HEK293 (cell line): ENCODE results near the gene PPARA.

Experiments used
- CTCF ChIA-PET: fragments of 350-600 bp; formaldehyde crosslinking; extraction: SDS; loops from one replicate; lab custom pipeline; 2021; ENCODE audit warnings: antibody characterized with exemption; lab: Yijun Ruan, JAX
- POLR2A ChIA-PET: fragments of 300-600 bp; formaldehyde crosslinking; extraction: SDS; loops from one replicate; lab custom pipeline; 2020; ENCODE audit warnings: antibody characterized with exemption, inconsistent platforms; lab: Yijun Ruan, JAX
- H3K27ac ChIP-seq: fragments of 200-500 bp; sonication (Bioruptor generic); 2 replicates; pipeline ENCODE4 v1.5.1; 2014; ENCODE audit warnings: low read depth, low read length, control low read depth, inconsistent platforms; ENCODE audit errors: extremely low read depth
- H3K36me3 ChIP-seq, 2 experiments: fragments of 200-500 bp in 1 of 2; sonication (Bioruptor generic) in 1 of 2; 1 replicate in 1 of 2; 2 replicates in 1 of 2; pipeline ENCODE4 v1.5.1; 2014 to 2017; ENCODE audit warnings: inconsistent platforms in 2 of 2, low read length in 2 of 2; ENCODE audit not compliant: control insufficient read depth in 2 of 2, insufficient read depth in 1 of 2
- H3K4me1 ChIP-seq: fragments of 200-500 bp; sonication (Bioruptor generic); 2 replicates; pipeline ENCODE4 v1.5.1; 2014; ENCODE audit warnings: mild to moderate bottlenecking, low read length, inconsistent platforms; ENCODE audit not compliant: control insufficient read depth, insufficient read depth
- H3K4me3 ChIP-seq: 2 replicates; pipeline ENCODE4 v1.5.1; 2011; ENCODE audit warnings: low read depth, mild to moderate bottlenecking, control low read depth, low read length, moderate library complexity
- H3K9me3 ChIP-seq: fragments of 200-500 bp; sonication (Bioruptor generic); 2 replicates; pipeline ENCODE4 v1.5.1; 2014; ENCODE audit warnings: low read depth, low read length, inconsistent platforms; ENCODE audit not compliant: control insufficient read depth, insufficient read depth
- FEZF1 ChIP-seq: fragments of 450-650 bp; formaldehyde crosslinking; IDR thresholded peaks from 2 replicates; pipeline ENCODE4 v1.5.1; 2016; ENCODE audit warnings: missing biosample characterization, missing genetic modification characterization
- GLIS1 ChIP-seq: fragments of 450-650 bp; formaldehyde crosslinking; IDR thresholded peaks from 2 replicates; pipeline ENCODE4 v1.5.1; 2016; ENCODE audit warnings: missing biosample characterization, missing genetic modification characterization
- HOXD13 ChIP-seq: sonication (generic); formaldehyde crosslinking; IDR thresholded peaks from 2 replicates; pipeline ENCODE4 v1.8.0; 2022; ENCODE audit warnings: missing genetic modification reagents, borderline replicate concordance
- KLF1 ChIP-seq: fragments of 450-650 bp; formaldehyde crosslinking; IDR thresholded peaks from 2 replicates; pipeline ENCODE4 v1.5.1; 2016; ENCODE audit warnings: missing biosample characterization, missing genetic modification characterization
- KLF8 ChIP-seq: fragments of 450-650 bp; formaldehyde crosslinking; IDR thresholded peaks from 2 replicates; pipeline ENCODE4 v1.5.1; 2016; ENCODE audit warnings: missing biosample characterization, missing genetic modification characterization
- PRDM10 ChIP-seq: fragments of 450-650 bp; formaldehyde crosslinking; IDR thresholded peaks from 2 replicates; pipeline ENCODE4 v1.5.1; 2016; ENCODE audit warnings: missing biosample characterization, missing genetic modification characterization
- ZBTB8A ChIP-seq: fragments of 450-650 bp; formaldehyde crosslinking; IDR thresholded peaks from 2 replicates; pipeline ENCODE4 v1.5.1; 2016; ENCODE audit warnings: missing biosample characterization, missing genetic modification characterization
- ZFHX2 ChIP-seq: fragments of 450-650 bp; formaldehyde crosslinking; conservative IDR thresholded peaks from 2 replicates; pipeline ENCODE4 v1.5.1; 2016; ENCODE audit warnings: missing biosample characterization, missing genetic modification characterization
- ZFP69B ChIP-seq: fragments of 450-650 bp; formaldehyde crosslinking; IDR thresholded peaks from 2 replicates; pipeline ENCODE4 v1.5.1; 2016; ENCODE audit warnings: missing biosample characterization, missing genetic modification characterization
- ZIC2 ChIP-seq: fragments of 450-650 bp; formaldehyde crosslinking; IDR thresholded peaks from 2 replicates; pipeline ENCODE4 v1.5.1; 2016; ENCODE audit warnings: missing biosample characterization, missing genetic modification characterization
- ZNF112 ChIP-seq: fragments of 450-650 bp; formaldehyde crosslinking; IDR thresholded peaks from 2 replicates; pipeline ENCODE4 v1.5.0; 2017; ENCODE audit warnings: missing biosample characterization, missing genetic modification characterization
- ZNF146 ChIP-seq: fragments of 450-650 bp; formaldehyde crosslinking; IDR thresholded peaks from 2 replicates; pipeline ENCODE4 v1.5.1; 2016; ENCODE audit warnings: missing biosample characterization, missing genetic modification characterization
- ZNF175 ChIP-seq: fragments of 450-650 bp; formaldehyde crosslinking; IDR thresholded peaks from 2 replicates; pipeline ENCODE4 v1.5.1; 2016; ENCODE audit warnings: missing biosample characterization, missing genetic modification characterization
- ZNF184 ChIP-seq: fragments of 450-650 bp; IDR thresholded peaks from 2 replicates; pipeline ENCODE4 v1.5.1; 2018; ENCODE audit warnings: missing biosample characterization, mild to moderate bottlenecking, missing genetic modification characterization
- ZNF214 ChIP-seq: fragments of 450-650 bp; formaldehyde crosslinking; IDR thresholded peaks from 2 replicates; pipeline ENCODE4 v1.5.1; 2017; ENCODE audit warnings: missing biosample characterization, mild to moderate bottlenecking, missing genetic modification characterization, borderline replicate concordance
- ZNF239 ChIP-seq: fragments of 450-650 bp; formaldehyde crosslinking; IDR thresholded peaks from 2 replicates; pipeline ENCODE4 v1.5.1; 2016; ENCODE audit warnings: missing biosample characterization, missing genetic modification characterization
- ZNF341 ChIP-seq: fragments of 450-650 bp; formaldehyde crosslinking; IDR thresholded peaks from 2 replicates; pipeline ENCODE4; 2016; ENCODE audit warnings: low read depth, missing biosample characterization, missing genetic modification characterization
- ZNF366 ChIP-seq: fragments of 450-650 bp; formaldehyde crosslinking; conservative IDR thresholded peaks from 2 replicates; pipeline ENCODE4 v1.5.1; 2016; ENCODE audit warnings: missing biosample characterization, missing genetic modification characterization
- ZNF624 ChIP-seq: fragments of 450-650 bp; formaldehyde crosslinking; IDR thresholded peaks from 2 replicates; pipeline ENCODE4 v1.5.1; 2017; ENCODE audit warnings: missing biosample characterization, missing genetic modification characterization
- ZNF660 ChIP-seq: fragments of 450-650 bp; IDR thresholded peaks from 2 replicates; pipeline ENCODE4 v1.5.1; 2018; ENCODE audit warnings: missing biosample characterization, mild to moderate bottlenecking, missing genetic modification characterization
- TF ChIP-seq, protein P1 (sequence below): fragments of 450-650 bp; formaldehyde crosslinking; IDR thresholded peaks from 2 replicates; pipeline ENCODE4 v1.5.1; 2016; ENCODE audit warnings: missing biosample characterization, missing genetic modification characterization
- TF ChIP-seq, protein P2 (sequence below): fragments of 450-650 bp; formaldehyde crosslinking; IDR thresholded peaks from 2 replicates; pipeline ENCODE4 v1.5.0; 2017; ENCODE audit warnings: missing biosample characterization, missing genetic modification characterization, borderline replicate concordance
- TF ChIP-seq, protein P3 (sequence below): fragments of 450-650 bp; formaldehyde crosslinking; IDR thresholded peaks from 2 replicates; pipeline ENCODE4 v1.5.1; 2017; ENCODE audit warnings: missing biosample characterization, missing genetic modification characterization

Gene PPARA

GRCh38 chr22:46107089-46107664 lies 43.1 kb upstream of the PPARA start:
- 0 out of 2 replicates have a peak, but pooled peaks have one; percentile 15 for TF ChIP-seq FEZF1
- no peak for TF ChIP-seq KLF1
- peak; percentile 12; the same call in 1 of the 2 replicates for TF ChIP-seq ZBTB8A (tag by site-specific recombination)
- TF ChIP-seq, all 188 proteins: peak for 2
- no peaks in the 10 kb centered on the region for H3K9me3 ChIP-seq
- H3K27ac ChIP-seq = no peak overlapping the region
- CTCF ChIA-PET = interaction anchor here (0.7 to 1.6 kb wide), 2 partner anchors 101 to 212 kb away, joined by 4 to 11 read pairs; no protein-coding TSS in a partner anchor
- no peak overlapping the region for H3K4me3 ChIP-seq
- POLR2A ChIA-PET = interaction anchor here (1.1 to 1.5 kb wide), 2 partner anchors 30 to 101 kb away, joined by 3 to 4 read pairs; no protein-coding TSS in a partner anchor
- peaks cover 0 to 14% of the 10 kb centered on the region in 2 experiments; a peak in 1 of 3 replicates for H3K36me3 ChIP-seq
- H3K4me1 ChIP-seq = no peaks in the 10 kb centered on the region

- Histone ChIP-seq H3K36me3 (peaks cover 0 to 14% of the 10 kb centered on the region in 2 experiments; a peak in 1 of 3 replicates), H3K4me1 (no peaks in the 10 kb centered on the region), H3K4me3 (no peak overlapping the region), H3K9me3 (no peaks in the 10 kb centered on the region), H3K27ac (no peak overlapping the region)
- ChIA-PET CTCF (interaction anchor here (1.6 kb wide), 1 partner anchor 102 kb away, joined by 11 read pairs; no protein-coding TSS in a partner anchor), POLR2A (interaction anchor here (1.5 kb wide), 1 partner anchor 102 kb away, joined by 4 read pairs; no protein-coding TSS in a partner anchor)
- TF ChIP-seq, protein P1, sequence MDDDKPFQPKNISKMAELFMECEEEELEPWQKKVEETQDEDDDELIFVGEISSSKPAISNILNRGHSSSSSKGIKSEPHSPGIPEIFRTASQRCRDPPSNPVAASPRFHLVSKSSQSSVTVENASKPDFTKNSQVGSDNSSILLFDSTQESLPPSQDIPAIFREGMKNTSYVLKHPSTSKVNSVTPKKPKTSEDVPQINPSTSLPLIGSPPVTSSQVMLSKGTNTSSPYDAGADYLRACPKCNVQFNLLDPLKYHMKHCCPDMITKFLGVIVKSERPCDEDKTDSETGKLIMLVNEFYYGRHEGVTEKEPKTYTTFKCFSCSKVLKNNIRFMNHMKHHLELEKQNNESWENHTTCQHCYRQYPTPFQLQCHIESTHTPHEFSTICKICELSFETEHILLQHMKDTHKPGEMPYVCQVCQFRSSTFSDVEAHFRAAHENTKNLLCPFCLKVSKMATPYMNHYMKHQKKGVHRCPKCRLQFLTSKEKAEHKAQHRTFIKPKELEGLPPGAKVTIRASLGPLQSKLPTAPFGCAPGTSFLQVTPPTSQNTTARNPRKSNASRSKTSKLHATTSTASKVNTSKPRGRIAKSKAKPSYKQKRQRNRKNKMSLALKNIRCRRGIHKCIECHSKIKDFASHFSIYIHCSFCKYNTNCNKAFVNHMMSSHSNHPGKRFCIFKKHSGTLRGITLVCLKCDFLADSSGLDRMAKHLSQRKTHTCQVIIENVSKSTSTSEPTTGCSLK (tag by site-specific recombination) = no peak
- TF ChIP-seq ZNF214 (tag by site-specific recombination) (no peak), ZFP69B (tag by site-specific recombination) (no peak), ZFHX2 (tag by site-specific recombination) (peak; percentile 18; the same call in 1 of the 2 replicates), ZNF341 (0 out of 2 replicates have a peak, but pooled peaks have one; percentile 30), ZNF112 (tag by site-specific recombination) (no peak), HOXD13 (CRISPR knock-in tag) (no peak), ZBTB8A (tag by site-specific recombination) (peak; percentile 29; the same call in 1 of the 2 replicates), GLIS1 (tag by site-specific recombination) (peak; percentile 21; the same call in 1 of the 2 replicates), ZNF366 (tag by site-specific recombination) (no peak), ZIC2 (tag by site-specific recombination) (peak; percentile 97), ZNF184 (tag by site-specific recombination) (no peak), PRDM10 (tag by site-specific recombination) (peak; percentile 37; the same call in 1 of the 2 replicates), ZNF146 (tag by site-specific recombination) (no peak), KLF8 (tag by site-specific recombination) (peak; percentile 33; the same call in 1 of the 2 replicates), ZNF239 (tag by site-specific recombination) (no peak), ZNF624 (no peak), ZNF660 (no peak), ZNF175 (tag by site-specific recombination) (no peak)
- TF ChIP-seq, protein P2, sequence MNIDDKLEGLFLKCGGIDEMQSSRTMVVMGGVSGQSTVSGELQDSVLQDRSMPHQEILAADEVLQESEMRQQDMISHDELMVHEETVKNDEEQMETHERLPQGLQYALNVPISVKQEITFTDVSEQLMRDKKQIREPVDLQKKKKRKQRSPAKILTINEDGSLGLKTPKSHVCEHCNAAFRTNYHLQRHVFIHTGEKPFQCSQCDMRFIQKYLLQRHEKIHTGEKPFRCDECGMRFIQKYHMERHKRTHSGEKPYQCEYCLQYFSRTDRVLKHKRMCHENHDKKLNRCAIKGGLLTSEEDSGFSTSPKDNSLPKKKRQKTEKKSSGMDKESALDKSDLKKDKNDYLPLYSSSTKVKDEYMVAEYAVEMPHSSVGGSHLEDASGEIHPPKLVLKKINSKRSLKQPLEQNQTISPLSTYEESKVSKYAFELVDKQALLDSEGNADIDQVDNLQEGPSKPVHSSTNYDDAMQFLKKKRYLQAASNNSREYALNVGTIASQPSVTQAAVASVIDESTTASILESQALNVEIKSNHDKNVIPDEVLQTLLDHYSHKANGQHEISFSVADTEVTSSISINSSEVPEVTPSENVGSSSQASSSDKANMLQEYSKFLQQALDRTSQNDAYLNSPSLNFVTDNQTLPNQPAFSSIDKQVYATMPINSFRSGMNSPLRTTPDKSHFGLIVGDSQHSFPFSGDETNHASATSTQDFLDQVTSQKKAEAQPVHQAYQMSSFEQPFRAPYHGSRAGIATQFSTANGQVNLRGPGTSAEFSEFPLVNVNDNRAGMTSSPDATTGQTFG (tag by site-specific recombination) = no peak
- TF ChIP-seq, protein P3, sequence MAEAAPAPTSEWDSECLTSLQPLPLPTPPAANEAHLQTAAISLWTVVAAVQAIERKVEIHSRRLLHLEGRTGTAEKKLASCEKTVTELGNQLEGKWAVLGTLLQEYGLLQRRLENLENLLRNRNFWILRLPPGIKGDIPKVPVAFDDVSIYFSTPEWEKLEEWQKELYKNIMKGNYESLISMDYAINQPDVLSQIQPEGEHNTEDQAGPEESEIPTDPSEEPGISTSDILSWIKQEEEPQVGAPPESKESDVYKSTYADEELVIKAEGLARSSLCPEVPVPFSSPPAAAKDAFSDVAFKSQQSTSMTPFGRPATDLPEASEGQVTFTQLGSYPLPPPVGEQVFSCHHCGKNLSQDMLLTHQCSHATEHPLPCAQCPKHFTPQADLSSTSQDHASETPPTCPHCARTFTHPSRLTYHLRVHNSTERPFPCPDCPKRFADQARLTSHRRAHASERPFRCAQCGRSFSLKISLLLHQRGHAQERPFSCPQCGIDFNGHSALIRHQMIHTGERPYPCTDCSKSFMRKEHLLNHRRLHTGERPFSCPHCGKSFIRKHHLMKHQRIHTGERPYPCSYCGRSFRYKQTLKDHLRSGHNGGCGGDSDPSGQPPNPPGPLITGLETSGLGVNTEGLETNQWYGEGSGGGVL = no peak
These were observed 42.4 kb upstream of the PPARA start for GRCh38 chr22:46107753-46108563.
